Measurements from ENCODE around the gene JPH3. TPM values are rescaled to one million over a fixed set of nuclear protein-coding genes. Genes with fewer than 3 reads are reported as not detected.

JPH3 gene
- total and polyA plus RNA-seq, 3 experiments from 2014 or later, result not detected

DNA sequence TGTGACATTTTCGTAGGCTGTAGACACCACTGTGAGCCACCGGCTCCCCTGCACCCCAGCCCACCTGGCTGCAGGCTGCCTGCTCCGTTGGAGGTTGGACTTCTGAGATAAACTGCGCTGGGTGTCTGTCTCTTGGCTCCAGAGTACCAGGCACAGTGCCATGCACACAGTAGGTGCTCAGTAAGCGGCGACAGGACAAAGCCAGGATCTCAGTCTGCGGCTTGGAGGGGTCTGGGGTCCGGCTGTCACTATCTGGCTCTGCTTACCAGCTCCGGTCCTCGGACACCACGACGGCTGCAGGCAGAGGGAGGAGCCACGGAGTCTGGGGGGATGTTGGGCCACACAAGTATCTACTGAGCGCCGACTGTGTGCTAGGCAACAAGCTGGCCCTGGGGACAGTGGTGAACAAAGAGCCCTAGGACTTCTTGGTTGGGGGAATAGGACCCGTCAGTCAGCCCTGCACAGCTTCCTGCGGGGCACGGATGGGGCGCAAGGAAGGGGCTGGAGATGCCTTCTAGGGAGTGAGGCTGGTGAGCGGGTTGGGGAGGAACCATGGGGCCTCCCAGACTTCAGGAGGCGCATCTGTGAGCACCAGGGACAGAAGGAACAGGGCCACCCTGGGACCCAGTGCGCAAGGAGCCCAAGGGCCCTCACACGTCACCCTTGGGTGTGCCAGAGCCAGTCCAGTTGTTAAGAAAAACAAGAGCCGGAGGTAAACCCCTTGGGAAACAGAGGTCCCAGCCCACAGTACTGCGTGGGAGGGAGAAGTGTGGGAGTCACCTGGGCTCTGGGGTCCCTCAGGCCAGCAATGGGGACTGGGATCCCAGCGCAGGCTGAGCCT, 17.3 kb downstream of the JPH3 start:
- no peaks in the 10 kb centered on the region for H3K4me1 Mint-ChIP-seq
- Histone ChIP-seq H3K27ac (ENCODE audit: low read depth, low read length) (no peak overlapping the region), H3K36me3 (ENCODE audit: insufficient read depth, low read length) (no peaks in the 10 kb centered on the region), H3K9me3 (ENCODE audit: low read length) (no peaks in the 10 kb centered on the region), H3K27me3 (ENCODE audit: insufficient read depth, low read length, poor library complexity, severe bottlenecking) (no peaks in the 10 kb centered on the region), H3K4me1 (ENCODE audit: insufficient read depth, low read length) (no peaks in the 10 kb centered on the region), H3K4me3 (ENCODE audit: low read length) (no peak overlapping the region)
- H3K27me3 Mint-ChIP-seq, result peaks cover 10 to 19% of the 10 kb centered on the region in 2 donors
- ChIA-PET CTCF (no interaction called here), POLR2A (no interaction called here)
- H3K36me3 Mint-ChIP-seq, result no peaks in the 10 kb centered on the region
- H3K9me3 Mint-ChIP-seq, result peaks cover 0 to 2% (median 0%) of the 10 kb centered on the region in 5 donors
- no peak overlapping the region for H3K27ac Mint-ChIP-seq
- DNase-seq, result no peak
- H3K4me3 Mint-ChIP-seq, result no peak overlapping the region

DNA sequence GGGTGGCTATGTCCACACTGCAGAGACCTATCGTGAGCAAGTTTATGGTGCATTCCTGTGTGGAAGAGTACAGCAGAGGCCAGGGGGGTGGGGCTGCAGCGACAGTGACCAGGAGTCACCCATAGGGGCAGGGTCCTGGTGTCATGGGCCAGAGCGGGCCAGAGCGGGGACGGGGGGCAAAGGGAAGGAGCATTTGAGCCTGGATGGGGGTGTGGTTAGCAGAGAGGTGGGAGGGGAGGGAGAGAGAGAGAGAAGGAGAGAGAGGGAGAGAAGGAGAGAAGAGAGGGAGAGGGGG, 17.8 kb downstream of the JPH3 start:
- H3K4me3 ChIP-seq (ENCODE audit: low read length), result no peak overlapping the region
- POLR2A ChIA-PET, result no interaction called here
- H3K27me3 ChIP-seq (ENCODE audit: insufficient read depth, low read length, poor library complexity, severe bottlenecking), result no peaks in the 10 kb centered on the region
- no peak overlapping the region for H3K27ac ChIP-seq (ENCODE audit: low read depth, low read length)
- H3K27ac Mint-ChIP-seq, result no peak overlapping the region
- H3K4me1 ChIP-seq (ENCODE audit: insufficient read depth, low read length), result no peaks in the 10 kb centered on the region
- peaks cover 0 to 2% (median 0%) of the 10 kb centered on the region in 5 donors for H3K9me3 Mint-ChIP-seq
- peaks cover 10 to 19% of the 10 kb centered on the region in 2 donors for H3K27me3 Mint-ChIP-seq
- no peaks in the 10 kb centered on the region for H3K36me3 ChIP-seq (ENCODE audit: insufficient read depth, low read length)
- no peaks in the 10 kb centered on the region for H3K4me1 Mint-ChIP-seq
- DNase-seq, result no peak
- CTCF ChIA-PET, result no interaction called here
- H3K36me3 Mint-ChIP-seq, result no peaks in the 10 kb centered on the region
- H3K4me3 Mint-ChIP-seq, result no peak overlapping the region
- no peaks in the 10 kb centered on the region for H3K9me3 ChIP-seq (ENCODE audit: low read length)

DNA sequence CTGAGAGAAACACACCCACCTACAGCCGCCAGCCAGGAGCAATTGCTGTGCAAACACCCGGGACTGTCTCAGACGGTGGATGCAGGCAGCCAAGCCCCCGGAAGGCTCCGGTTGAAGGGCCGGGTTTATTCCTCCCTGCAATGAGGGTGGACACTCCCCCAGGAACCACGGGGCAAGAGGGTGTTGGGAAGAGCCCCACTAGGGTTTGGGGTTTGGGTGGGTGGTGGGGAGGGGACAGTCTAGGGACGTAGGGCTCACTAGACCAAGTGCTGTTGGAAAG, 19.2 kb downstream of the JPH3 start:
- no peak overlapping the region for H3K27ac Mint-ChIP-seq
- CTCF ChIA-PET, result interaction anchor here (1.5 kb wide), 1 partner anchor 15 kb away, joined by 4 read pairs; no protein-coding TSS in a partner anchor

DNA sequence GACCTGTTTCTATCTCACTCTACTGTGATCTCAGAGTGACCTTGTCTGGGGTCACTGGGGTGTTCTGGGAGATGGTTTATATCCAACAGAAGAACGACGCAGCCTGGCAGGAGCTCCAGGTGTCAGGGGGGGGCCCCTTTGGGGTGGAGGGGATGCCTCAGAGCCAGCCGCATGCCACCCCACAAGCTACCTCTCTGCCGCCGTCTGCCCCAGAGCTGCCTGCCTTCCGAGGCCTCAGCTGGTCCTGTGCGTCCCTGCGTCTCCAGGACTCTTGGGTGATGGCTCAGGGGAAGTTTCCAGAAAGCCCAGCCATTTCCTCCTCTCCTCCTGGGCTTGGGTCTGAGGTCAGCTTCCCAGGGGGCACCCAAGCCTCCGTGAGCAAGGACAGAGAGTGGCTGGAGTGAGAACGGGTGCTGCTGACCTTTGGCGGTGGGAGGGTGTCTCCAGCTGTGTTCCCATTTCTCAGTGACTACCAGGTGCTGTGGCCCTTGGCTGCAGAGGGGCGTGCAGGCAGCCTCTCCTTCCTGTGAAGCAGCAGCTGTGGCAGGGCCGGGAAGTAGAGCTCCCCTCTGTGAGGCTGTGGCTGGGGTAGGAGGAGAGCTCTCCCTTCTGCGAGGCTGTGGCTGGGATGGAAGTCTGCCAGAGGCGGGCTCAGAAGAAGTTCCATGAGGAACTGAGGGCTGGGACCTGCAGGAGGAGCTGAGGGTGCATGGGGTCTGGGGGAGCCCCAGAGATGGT, 19.8 kb downstream of the JPH3 start:
- Mint-ChIP-seq H3K27ac (no peak overlapping the region), H3K4me3 (no peak overlapping the region), H3K27me3 (peaks cover 13 to 15% of the 10 kb centered on the region in 2 donors), H3K36me3 (no peaks in the 10 kb centered on the region), H3K9me3 (no peaks in the 10 kb centered on the region), H3K4me1 (no peaks in the 10 kb centered on the region)
- Histone ChIP-seq H3K27me3 (ENCODE audit: insufficient read depth, low read length, poor library complexity, severe bottlenecking) (no peaks in the 10 kb centered on the region), H3K4me3 (ENCODE audit: low read length) (no peak overlapping the region), H3K36me3 (ENCODE audit: insufficient read depth, low read length) (no peaks in the 10 kb centered on the region), H3K27ac (ENCODE audit: low read depth, low read length) (no peak overlapping the region), H3K9me3 (ENCODE audit: low read length) (no peaks in the 10 kb centered on the region), H3K4me1 (ENCODE audit: insufficient read depth, low read length) (no peaks in the 10 kb centered on the region)
- ChIA-PET POLR2A (no interaction called here), CTCF (interaction anchor here (1.5 kb wide), 1 partner anchor 14 kb away, joined by 4 read pairs; no protein-coding TSS in a partner anchor)
- no peak for DNase-seq

More for the DNA sequence above, 19.2 kb downstream of the JPH3 start:
- Mint-ChIP-seq H3K27me3 (peaks cover 10 to 19% of the 10 kb centered on the region in 2 donors), H3K4me3 (no peak overlapping the region), H3K36me3 (no peaks in the 10 kb centered on the region), H3K4me1 (no peaks in the 10 kb centered on the region), H3K9me3 (no peaks in the 10 kb centered on the region)
- Histone ChIP-seq H3K4me3 (ENCODE audit: low read length) (no peak overlapping the region), H3K4me1 (ENCODE audit: insufficient read depth, low read length) (no peaks in the 10 kb centered on the region), H3K36me3 (ENCODE audit: insufficient read depth, low read length) (no peaks in the 10 kb centered on the region), H3K27me3 (ENCODE audit: insufficient read depth, low read length, poor library complexity, severe bottlenecking) (no peaks in the 10 kb centered on the region), H3K9me3 (ENCODE audit: low read length) (no peaks in the 10 kb centered on the region), H3K27ac (ENCODE audit: low read depth, low read length) (no peak overlapping the region)
- no peak for DNase-seq
- POLR2A ChIA-PET, result no interaction called here

DNA sequence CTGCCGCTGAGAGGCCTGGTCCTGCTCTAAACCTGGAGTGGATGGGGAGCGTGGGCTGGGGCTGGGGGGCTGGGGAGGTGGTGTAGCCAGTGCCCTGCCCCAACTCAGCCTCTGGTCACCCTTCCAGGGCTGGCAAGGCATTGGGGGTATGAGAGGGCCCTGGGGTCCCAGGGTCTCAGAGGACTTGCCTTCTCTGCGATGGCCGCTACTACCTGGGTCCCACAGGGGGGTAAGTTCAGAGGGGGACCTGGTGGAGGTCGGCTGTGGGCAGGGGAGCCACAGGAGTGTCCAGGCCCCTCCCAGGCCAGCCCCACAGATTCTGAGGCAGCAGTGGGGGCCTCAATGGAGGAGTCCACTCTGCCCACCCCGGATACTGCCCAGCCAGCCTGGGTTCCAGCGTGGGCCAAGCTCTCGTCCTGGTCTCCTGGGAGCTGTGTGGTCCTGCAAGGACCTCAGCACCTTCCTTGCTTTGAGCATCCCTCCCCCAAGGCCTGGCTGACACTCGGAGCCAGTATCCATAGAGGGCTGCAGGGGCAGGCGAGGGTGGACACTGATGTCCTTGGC, 20.5 kb downstream of the JPH3 start:
- ChIA-PET CTCF (interaction anchor here (1.5 kb wide), 1 partner anchor 13 kb away, joined by 4 read pairs; no protein-coding TSS in a partner anchor), POLR2A (no interaction called here)
- Mint-ChIP-seq H3K4me1 (no peaks in the 10 kb centered on the region), H3K36me3 (no peaks in the 10 kb centered on the region), H3K27ac (no peak overlapping the region), H3K9me3 (no peaks in the 10 kb centered on the region), H3K27me3 (peaks cover 9 to 14% of the 10 kb centered on the region in 2 donors), H3K4me3 (no peak overlapping the region)
- no peaks in the 10 kb centered on the region for H3K27me3 ChIP-seq (ENCODE audit: insufficient read depth, low read length, poor library complexity, severe bottlenecking)
- H3K4me1 ChIP-seq (ENCODE audit: insufficient read depth, low read length), result no peaks in the 10 kb centered on the region
- no peak overlapping the region for H3K4me3 ChIP-seq (ENCODE audit: low read length)
- no peaks in the 10 kb centered on the region for H3K36me3 ChIP-seq (ENCODE audit: insufficient read depth, low read length)
- DNase-seq, result no peak
- no peak overlapping the region for H3K27ac ChIP-seq (ENCODE audit: low read depth, low read length)
- no peaks in the 10 kb centered on the region for H3K9me3 ChIP-seq (ENCODE audit: low read length)

DNA sequence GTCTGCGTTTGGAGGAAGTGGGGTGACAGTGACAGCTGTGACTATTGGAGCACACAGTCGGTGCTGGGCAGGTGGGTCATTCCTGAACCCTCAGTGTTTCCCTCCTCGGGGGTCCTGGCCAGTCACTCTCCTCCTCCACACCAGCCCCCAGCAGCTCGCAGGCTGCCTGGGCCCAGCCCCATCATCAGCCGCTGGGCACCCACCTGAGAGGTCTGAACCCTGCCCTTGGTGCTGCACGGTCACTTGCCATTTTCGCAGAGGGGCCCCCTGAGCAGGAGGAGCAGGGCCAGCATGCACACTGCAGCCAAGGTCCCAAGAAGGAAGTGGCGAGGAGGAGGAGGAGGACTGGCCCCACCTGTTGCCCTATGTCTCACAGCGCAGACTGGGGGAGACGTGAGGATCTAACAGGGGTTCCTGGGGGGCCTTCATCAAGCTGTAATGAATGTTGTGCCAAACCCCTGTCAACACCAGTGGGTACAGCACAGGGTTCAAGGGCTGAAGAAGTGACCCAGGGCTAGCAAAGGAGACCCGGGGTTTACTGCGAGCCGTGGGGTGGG, 23.0 kb downstream of the JPH3 start:
- H3K4me3 ChIP-seq (ENCODE audit: low read length), result no peak overlapping the region
- DNase-seq, result no peak
- ChIA-PET POLR2A (no interaction called here), CTCF (interaction anchor here (1.2 to 2.3 kb wide), 2 partner anchors 11 kb away, joined by 3 to 6 read pairs; no protein-coding TSS in a partner anchor)
- H3K9me3 ChIP-seq (ENCODE audit: low read length), result no peaks in the 10 kb centered on the region
- H3K4me3 Mint-ChIP-seq, result no peak overlapping the region
- H3K36me3 ChIP-seq (ENCODE audit: insufficient read depth, low read length), result no peaks in the 10 kb centered on the region
- H3K27ac ChIP-seq (ENCODE audit: low read depth, low read length), result no peak overlapping the region
- H3K27ac Mint-ChIP-seq, result no peak overlapping the region
- H3K36me3 Mint-ChIP-seq, result no peaks in the 10 kb centered on the region
- no peaks in the 10 kb centered on the region for H3K27me3 ChIP-seq (ENCODE audit: insufficient read depth, low read length, poor library complexity, severe bottlenecking)
- H3K4me1 ChIP-seq (ENCODE audit: insufficient read depth, low read length), result no peaks in the 10 kb centered on the region
- no peaks in the 10 kb centered on the region for H3K9me3 Mint-ChIP-seq
- H3K4me1 Mint-ChIP-seq, result no peaks in the 10 kb centered on the region
- peaks cover 8 to 19% of the 10 kb centered on the region in 2 donors for H3K27me3 Mint-ChIP-seq

DNA sequence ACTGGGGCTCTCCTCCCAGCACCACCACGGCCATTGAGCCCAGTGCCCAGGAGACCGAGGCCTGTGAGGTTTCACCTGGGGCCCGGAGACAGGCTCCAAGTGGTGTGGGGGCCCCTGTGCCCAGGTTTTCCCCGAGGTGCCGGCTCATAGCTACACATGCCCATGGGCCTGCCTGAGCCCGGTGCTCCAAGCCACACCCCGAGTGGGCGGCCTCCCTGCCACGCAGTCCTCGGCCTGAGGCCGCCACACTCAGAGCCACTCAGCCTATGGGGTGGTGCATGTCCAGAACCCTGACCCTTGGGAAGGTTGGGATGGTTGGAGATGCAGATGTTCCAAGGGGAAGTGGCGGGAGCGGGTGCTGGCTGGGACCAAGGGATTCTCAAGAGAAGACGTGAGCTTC, 24.1 kb downstream of the JPH3 start:
- no peak overlapping the region for H3K4me3 ChIP-seq (ENCODE audit: low read length)
- Mint-ChIP-seq H3K4me1 (no peaks in the 10 kb centered on the region), H3K4me3 (no peak overlapping the region), H3K9me3 (peaks cover 2 to 9% (median 7%) of the 10 kb centered on the region in 5 donors), H3K36me3 (peaks cover 0 to 10% (median 0%) of the 10 kb centered on the region in 3 donors), H3K27ac (no peak overlapping the region), H3K27me3 (peaks cover 10 to 27% of the 10 kb centered on the region in 2 donors)
- no peaks in the 10 kb centered on the region for H3K36me3 ChIP-seq (ENCODE audit: insufficient read depth, low read length)
- CTCF ChIA-PET, result interaction anchor here (2.3 kb wide), 1 partner anchor 10 kb away, joined by 6 read pairs; no protein-coding TSS in a partner anchor
- no peaks in the 10 kb centered on the region for H3K9me3 ChIP-seq (ENCODE audit: low read length)
- H3K27ac ChIP-seq (ENCODE audit: low read depth, low read length), result no peak overlapping the region
- POLR2A ChIA-PET, result no interaction called here
- no peaks in the 10 kb centered on the region for H3K4me1 ChIP-seq (ENCODE audit: insufficient read depth, low read length)
- H3K27me3 ChIP-seq (ENCODE audit: insufficient read depth, low read length, poor library complexity, severe bottlenecking), result no peaks in the 10 kb centered on the region
- no peak for DNase-seq

DNA sequence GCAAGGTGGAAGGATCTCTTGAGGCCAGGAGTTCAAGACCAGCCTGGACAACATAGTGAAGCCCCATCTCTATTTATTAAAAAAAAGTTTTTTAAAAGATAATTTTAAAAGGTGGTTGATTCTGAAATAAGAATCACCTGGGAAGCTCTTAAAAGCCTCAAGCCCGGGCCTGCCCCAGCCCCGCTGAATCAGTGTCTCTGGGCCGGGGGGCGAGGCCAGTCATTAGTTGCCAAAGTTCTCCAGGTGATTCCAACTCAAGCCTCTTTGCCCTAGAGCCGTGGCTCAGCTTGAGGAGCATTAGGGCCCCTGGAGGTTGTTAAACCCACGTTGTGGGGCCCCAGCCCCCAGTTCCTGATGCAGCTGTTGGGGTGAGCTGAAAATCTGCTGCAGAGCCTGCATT, 24.6 kb downstream of the JPH3 start:
- H3K9me3 ChIP-seq (ENCODE audit: low read length), result no peaks in the 10 kb centered on the region
- H3K4me3 ChIP-seq (ENCODE audit: low read length), result no peak overlapping the region
- DNase-seq, result no peak
- ChIA-PET CTCF (interaction anchor here (2.3 kb wide), 1 partner anchor 9 kb away, joined by 6 read pairs; no protein-coding TSS in a partner anchor), POLR2A (no interaction called here)
- Mint-ChIP-seq H3K9me3 (peaks cover 2 to 14% (median 8%) of the 10 kb centered on the region in 5 donors), H3K27ac (no peak overlapping the region), H3K27me3 (peaks cover 13 to 29% of the 10 kb centered on the region in 2 donors), H3K4me3 (no peak overlapping the region), H3K36me3 (peaks cover 0 to 15% (median 0%) of the 10 kb centered on the region in 3 donors), H3K4me1 (no peaks in the 10 kb centered on the region)
- H3K27me3 ChIP-seq (ENCODE audit: insufficient read depth, low read length, poor library complexity, severe bottlenecking), result no peaks in the 10 kb centered on the region
- H3K27ac ChIP-seq (ENCODE audit: low read depth, low read length), result no peak overlapping the region
- H3K36me3 ChIP-seq (ENCODE audit: insufficient read depth, low read length), result no peaks in the 10 kb centered on the region
- H3K4me1 ChIP-seq (ENCODE audit: insufficient read depth, low read length), result no peaks in the 10 kb centered on the region
